HG02938 (cell line): ENCODE data around the gene GAGE12J.
"Not testable (repeated sequence)": the region's sequence is repeated elsewhere in the genome, so short reads cannot be mapped to it uniquely, and the experiment has no call there.

Experiments used
- ATAC-seq: cut with Tn5 transposase; IDR thresholded peaks from one replicate; pipeline ENCODE4 v1.9.1; 2021; ENCODE audit warnings: mild to moderate bottlenecking, moderate library complexity; ENCODE audit not compliant: unreplicated experiment

GAGE12J gene

DNA sequence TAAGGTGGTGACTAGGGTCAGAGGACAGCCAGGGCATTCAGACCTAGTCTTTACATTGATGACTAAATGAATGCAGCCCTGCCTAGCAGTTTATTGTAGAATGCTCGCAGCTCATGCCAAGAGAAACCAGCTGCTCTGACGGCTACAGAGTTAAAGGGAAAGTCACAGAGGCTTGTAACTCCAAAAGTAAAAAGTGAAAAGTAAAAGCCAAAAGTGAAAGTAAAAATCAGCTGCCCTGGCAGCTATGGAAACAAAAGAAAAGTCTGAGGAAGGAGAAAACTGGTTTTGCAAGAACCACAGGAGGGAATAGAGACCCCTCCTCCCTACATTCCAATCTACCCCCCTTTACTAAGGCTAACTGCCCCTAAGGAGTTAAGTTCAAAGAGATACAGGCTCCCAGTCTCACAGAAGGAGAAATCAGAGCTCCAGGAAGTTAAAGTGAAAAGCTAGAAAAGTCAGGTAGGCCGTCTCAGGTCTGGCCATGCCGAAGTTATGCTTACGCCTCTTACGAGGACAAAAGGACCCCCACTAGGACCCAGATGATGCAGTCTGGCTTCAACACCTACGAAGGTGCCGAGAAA is 12.3 kb upstream of the GAGE12J start:
- no peak for ATAC-seq

- no peak for ATAC-seq
These were observed 11.5 kb upstream of the GAGE12J start for GRCh38 chrX:49310371-49310770.

DNA sequence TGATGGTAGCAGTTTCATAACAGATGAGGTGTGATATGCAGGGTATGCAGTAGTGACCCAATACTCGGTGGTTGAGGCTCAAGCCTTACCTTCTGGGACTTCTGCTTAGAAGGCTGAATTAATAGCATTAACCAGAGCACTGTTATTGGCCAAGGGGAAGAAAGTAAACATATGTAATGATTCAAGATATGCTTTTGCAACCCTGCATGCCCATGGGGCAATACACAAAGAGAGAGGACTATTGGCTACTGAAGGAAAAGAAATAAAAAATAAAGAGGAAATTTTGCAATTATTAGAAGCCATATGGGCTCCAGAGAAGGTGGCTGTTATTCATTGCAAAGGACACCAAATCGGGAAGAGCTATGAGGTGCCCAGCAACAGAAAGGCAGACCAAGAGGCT is 9.7 kb upstream of the GAGE12J start:
- ATAC-seq: no peak

- no peak for ATAC-seq
These were observed 5.8 kb upstream of the GAGE12J start for GRCh38 chrX:49316085-49316484.

GRCh38 chrX:49322266-49322665 is 429 bp downstream of the GAGE12J start:
- ATAC-seq: not testable (repeated sequence)

DNA sequence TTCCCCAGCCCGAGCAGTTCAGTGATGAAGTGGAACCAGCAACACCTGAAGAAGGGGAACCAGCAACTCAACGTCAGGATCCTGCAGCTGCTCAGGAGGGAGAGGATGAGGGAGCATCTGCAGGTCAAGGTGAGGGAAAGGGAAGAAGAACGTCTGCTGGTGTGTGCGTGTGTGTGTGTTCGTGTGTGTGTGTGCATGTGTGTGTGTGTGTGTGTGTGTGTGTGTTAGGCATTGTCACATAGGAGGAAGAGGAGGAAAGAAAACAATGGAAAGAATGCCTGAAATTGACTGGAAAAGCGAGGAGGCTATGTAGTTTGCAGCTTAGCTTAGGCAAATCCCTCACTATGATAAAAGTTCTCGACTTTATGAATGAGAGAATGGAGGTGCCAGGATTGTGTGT is 1.9 kb downstream of the GAGE12J start:
- not testable (repeated sequence) for ATAC-seq

DNA sequence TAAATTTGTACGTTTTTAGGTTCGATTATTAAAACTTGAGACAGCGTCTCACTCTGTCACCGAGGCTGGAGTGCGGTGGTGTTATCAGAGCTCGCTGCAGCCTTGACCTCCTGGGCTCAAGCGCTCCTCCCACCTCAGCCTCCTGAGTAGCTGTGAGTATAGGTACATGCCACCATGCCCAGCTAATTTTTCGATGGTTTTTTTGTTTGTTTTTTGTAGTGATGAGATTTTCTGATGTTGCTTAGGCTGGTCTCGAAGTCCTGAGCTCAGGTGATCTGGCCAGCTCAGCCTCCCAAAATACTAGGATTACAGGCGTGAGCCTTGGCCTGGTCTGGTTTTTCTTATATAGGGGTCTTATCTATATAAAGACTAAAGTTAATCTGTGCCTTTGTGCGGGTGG is 8.6 kb downstream of the GAGE12J start:
- ATAC-seq: not testable (repeated sequence)

DNA sequence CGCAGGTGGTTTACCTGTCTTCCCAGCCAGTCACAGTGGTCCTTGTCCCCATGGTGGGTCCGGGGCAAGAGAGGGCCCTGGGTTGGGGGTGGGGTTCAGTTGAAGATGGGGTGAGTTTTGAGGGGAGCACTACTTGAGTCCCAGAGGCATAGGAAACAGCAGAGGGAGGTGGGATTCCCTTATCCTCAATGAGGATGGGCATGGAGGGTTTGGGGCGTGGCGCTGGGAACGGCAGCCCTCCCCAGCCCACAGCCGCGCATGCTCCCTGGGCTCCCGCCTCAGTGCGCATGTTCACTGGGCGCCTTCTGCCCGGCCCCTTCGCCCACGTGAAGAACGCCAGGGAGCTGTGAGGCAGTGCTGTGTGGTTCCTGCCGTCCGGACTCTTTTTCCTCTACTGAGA is 9.4 kb downstream of the GAGE12J start, which contains the start of gene GAGE13:
GAGE13 (plus strand) TSS at position 301 of the 400 bp plus-strand sequence. CDS start 1,156 bp downstream, outside the sequence.
- ATAC-seq: not testable (repeated sequence)

- ATAC-seq: not testable (repeated sequence)
These were observed 10.0 kb downstream of the GAGE12J start for GRCh38 chrX:49331841-49332240.

- not testable (repeated sequence) for ATAC-seq
These were observed 19.6 kb downstream of the GAGE12J start for GRCh38 chrX:49341449-49341848.

GRCh38 chrX:49344496-49345175 is 22.8 kb downstream of the GAGE12J start:
- ATAC-seq: not testable (repeated sequence)

- ATAC-seq: not testable (repeated sequence)
These were observed 23.6 kb downstream of the GAGE12J start for GRCh38 chrX:49345402-49345801.

- not testable (repeated sequence) for ATAC-seq
These were observed 24.3 kb downstream of the GAGE12J start for GRCh38 chrX:49346150-49346549.
